Measurements from ENCODE around the gene PHACTR1.

The PHACTR1 gene

GRCh38 chr6:13294499-13295069 is 578.0 kb downstream of the PHACTR1 start:
- Histone ChIP-seq H3K4me3 (ENCODE audit: insufficient read depth in 1 of 2, low read depth in 1 of 2, low read length in 2 of 2) (no peak overlapping the region), H2BK5ac (ENCODE audit: low read depth, low read length, poor library complexity, severe bottlenecking) (no peak overlapping the region), H2BK12ac (ENCODE audit: low read length in 2 of 2) (no peak overlapping the region), H3K27me3 (ENCODE audit: control insufficient read depth in 1 of 2, insufficient read depth in 1 of 2, low read length in 2 of 2) (no peaks in the 10 kb centered on the region), H2AFZ (ENCODE audit: low read depth, low read length) (no peak overlapping the region), H3K18ac (ENCODE audit: low read depth in 1 of 2, low read length in 2 of 2) (no peak overlapping the region), H3K79me1 (replicated peaks; ENCODE audit: low read length, poor library complexity, severe bottlenecking) (peaks cover 40% of the 10 kb centered on the region), H4K91ac (ENCODE audit: low read length) (no peak overlapping the region), H3K36me3 (ENCODE audit: control insufficient read depth in 1 of 2, insufficient read depth in 2 of 2, low read depth in 1 of 2, low read length in 2 of 2) (peaks cover 57 to 62% of the 10 kb centered on the region in 2 experiments), H3K9me3 (ENCODE audit: control insufficient read depth, low read length) (no peaks in the 10 kb centered on the region), H3K23ac (ENCODE audit: low read length in 2 of 2) (no peak overlapping the region), H3K14ac (ENCODE audit: low read length in 2 of 2) (no peak overlapping the region), H3K4ac (ENCODE audit: low read depth in 1 of 2, low read length in 2 of 2) (no peak overlapping the region), H3K9ac (ENCODE audit: low read length) (no peak overlapping the region), H4K8ac (ENCODE audit: low read length) (no peak overlapping the region), H3K4me1 (ENCODE audit: control insufficient read depth, insufficient read depth, low read depth, low read length) (peaks cover 10% of the 10 kb centered on the region), H3K4me2 (ENCODE audit: low read length, poor library complexity, severe bottlenecking) (no peak overlapping the region), H2AK5ac (ENCODE audit: low read length, severe bottlenecking) (no peak overlapping the region), H3K27ac (ENCODE audit: low read length, poor library complexity, severe bottlenecking) (no peak overlapping the region), H2BK15ac (ENCODE audit: low read depth, poor library complexity, severe bottlenecking) (no peak overlapping the region), H2BK120ac (ENCODE audit: low read depth, low read length) (no peak overlapping the region)
- WGBS = 83% methylated on average over 11 of the region's 13 CpGs
- DNase-seq = no peak

- H3K27ac ChIP-seq (ENCODE audit: low read length, poor library complexity, severe bottlenecking) = no peak overlapping the region
- no peak overlapping the region for H3K23ac ChIP-seq (ENCODE audit: low read length in 2 of 2)
- H2BK15ac ChIP-seq (ENCODE audit: low read depth, poor library complexity, severe bottlenecking) = no peak overlapping the region
- H3K9me3 ChIP-seq (ENCODE audit: control insufficient read depth, low read length) = no peaks in the 10 kb centered on the region
- peaks cover 10% of the 10 kb centered on the region for H3K4me1 ChIP-seq (ENCODE audit: control insufficient read depth, insufficient read depth, low read depth, low read length)
- H3K18ac ChIP-seq (ENCODE audit: low read depth in 1 of 2, low read length in 2 of 2) = no peak overlapping the region
- no peak overlapping the region for H2BK12ac ChIP-seq (ENCODE audit: low read length in 2 of 2)
- H4K8ac ChIP-seq (ENCODE audit: low read length) = no peak overlapping the region
- H3K79me1 ChIP-seq (replicated peaks; ENCODE audit: low read length, poor library complexity, severe bottlenecking) = peaks cover 47% of the 10 kb centered on the region
- 98% methylated on average over 11 of the region's 11 CpGs for WGBS
- no peak overlapping the region for H2BK120ac ChIP-seq (ENCODE audit: low read depth, low read length)
- no peak overlapping the region for H4K91ac ChIP-seq (ENCODE audit: low read length)
- no peaks in the 10 kb centered on the region for H3K27me3 ChIP-seq (ENCODE audit: control insufficient read depth in 1 of 2, insufficient read depth in 1 of 2, low read length in 2 of 2)
- no peak overlapping the region for H2AFZ ChIP-seq (ENCODE audit: low read depth, low read length)
- H3K14ac ChIP-seq (ENCODE audit: low read length in 2 of 2) = no peak overlapping the region
- no peak overlapping the region for H3K4me2 ChIP-seq (ENCODE audit: low read length, poor library complexity, severe bottlenecking)
- H2AK5ac ChIP-seq (ENCODE audit: low read length, severe bottlenecking) = no peak overlapping the region
- peaks cover 63 to 70% of the 10 kb centered on the region in 2 experiments for H3K36me3 ChIP-seq (ENCODE audit: control insufficient read depth in 1 of 2, insufficient read depth in 2 of 2, low read depth in 1 of 2, low read length in 2 of 2)
- H3K4me3 ChIP-seq (ENCODE audit: insufficient read depth in 1 of 2, low read depth in 1 of 2, low read length in 2 of 2) = no peak overlapping the region
- H3K9ac ChIP-seq (ENCODE audit: low read length) = no peak overlapping the region
- H3K4ac ChIP-seq (ENCODE audit: low read depth in 1 of 2, low read length in 2 of 2) = no peak overlapping the region
- no peak overlapping the region for H2BK5ac ChIP-seq (ENCODE audit: low read depth, low read length, poor library complexity, severe bottlenecking)
- no peak for DNase-seq
Measured at GRCh38 chr6:13295576-13295975, 579.0 kb downstream of the PHACTR1 start.

GRCh38 chr6:13296536-13296997 is 580.0 kb downstream of the PHACTR1 start:
- no peak overlapping the region for H3K27ac ChIP-seq (ENCODE audit: low read length, poor library complexity, severe bottlenecking)
- H3K9me3 ChIP-seq (ENCODE audit: control insufficient read depth, low read length) = no peaks in the 10 kb centered on the region
- H4K8ac ChIP-seq (ENCODE audit: low read length) = no peak overlapping the region
- H2AK5ac ChIP-seq (ENCODE audit: low read length, severe bottlenecking) = peak overlapping the region; percentile 24
- no peak overlapping the region for H3K4me3 ChIP-seq (ENCODE audit: insufficient read depth in 1 of 2, low read depth in 1 of 2, low read length in 2 of 2)
- 96% methylated on average over 9 of the region's 9 CpGs for WGBS
- H3K4me1 ChIP-seq (ENCODE audit: control insufficient read depth, insufficient read depth, low read depth, low read length) = peaks cover 12% of the 10 kb centered on the region
- no peak overlapping the region for H3K4ac ChIP-seq (ENCODE audit: low read depth in 1 of 2, low read length in 2 of 2)
- DNase-seq = no peak
- no peak overlapping the region for H2AFZ ChIP-seq (ENCODE audit: low read depth, low read length)
- H2BK15ac ChIP-seq (ENCODE audit: low read depth, poor library complexity, severe bottlenecking) = no peak overlapping the region
- H3K36me3 ChIP-seq (ENCODE audit: control insufficient read depth in 1 of 2, insufficient read depth in 2 of 2, low read depth in 1 of 2, low read length in 2 of 2) = peaks cover 62 to 67% of the 10 kb centered on the region in 2 experiments
- peaks cover 50% of the 10 kb centered on the region for H3K79me1 ChIP-seq (replicated peaks; ENCODE audit: low read length, poor library complexity, severe bottlenecking)
- no peak overlapping the region for H3K4me2 ChIP-seq (ENCODE audit: low read length, poor library complexity, severe bottlenecking)
- peak overlapping the region in 1 of 2 experiments; percentile 17 for H3K23ac ChIP-seq (ENCODE audit: low read length in 2 of 2)
- no peak overlapping the region for H3K14ac ChIP-seq (ENCODE audit: low read length in 2 of 2)
- peak overlapping the region in 1 of 2 experiments; percentile 19 for H2BK12ac ChIP-seq (ENCODE audit: low read length in 2 of 2)
- no peak overlapping the region for H2BK5ac ChIP-seq (ENCODE audit: low read depth, low read length, poor library complexity, severe bottlenecking)
- no peak overlapping the region for H2BK120ac ChIP-seq (ENCODE audit: low read depth, low read length)
- no peaks in the 10 kb centered on the region for H3K27me3 ChIP-seq (ENCODE audit: control insufficient read depth in 1 of 2, insufficient read depth in 1 of 2, low read length in 2 of 2)
- no peak overlapping the region for H3K9ac ChIP-seq (ENCODE audit: low read length)
- H3K18ac ChIP-seq (ENCODE audit: low read depth in 1 of 2, low read length in 2 of 2) = no peak overlapping the region
- no peak overlapping the region for H4K91ac ChIP-seq (ENCODE audit: low read length)

- H3K4me2 ChIP-seq (ENCODE audit: low read length, poor library complexity, severe bottlenecking) = no peak overlapping the region
- DNase-seq = no peak
- WGBS = 94% methylated on average over 5 of the region's 5 CpGs
- H3K23ac ChIP-seq (ENCODE audit: low read length in 2 of 2) = no peak overlapping the region
- peaks cover 51% of the 10 kb centered on the region for H3K79me1 ChIP-seq (replicated peaks; ENCODE audit: low read length, poor library complexity, severe bottlenecking)
- no peak overlapping the region for H2BK120ac ChIP-seq (ENCODE audit: low read depth, low read length)
- H3K4me3 ChIP-seq (ENCODE audit: insufficient read depth in 1 of 2, low read depth in 1 of 2, low read length in 2 of 2) = no peak overlapping the region
- no peak overlapping the region for H3K4ac ChIP-seq (ENCODE audit: low read depth in 1 of 2, low read length in 2 of 2)
- H2AFZ ChIP-seq (ENCODE audit: low read depth, low read length) = no peak overlapping the region
- peaks cover 13% of the 10 kb centered on the region for H3K4me1 ChIP-seq (ENCODE audit: control insufficient read depth, insufficient read depth, low read depth, low read length)
- H3K9ac ChIP-seq (ENCODE audit: low read length) = no peak overlapping the region
- H3K27me3 ChIP-seq (ENCODE audit: control insufficient read depth in 1 of 2, insufficient read depth in 1 of 2, low read length in 2 of 2) = no peaks in the 10 kb centered on the region
- H3K36me3 ChIP-seq (ENCODE audit: control insufficient read depth in 1 of 2, insufficient read depth in 2 of 2, low read depth in 1 of 2, low read length in 2 of 2) = peaks cover 62 to 64% of the 10 kb centered on the region in 2 experiments
- no peak overlapping the region for H4K91ac ChIP-seq (ENCODE audit: low read length)
- no peak overlapping the region for H3K14ac ChIP-seq (ENCODE audit: low read length in 2 of 2)
- H3K9me3 ChIP-seq (ENCODE audit: control insufficient read depth, low read length) = no peaks in the 10 kb centered on the region
- H3K27ac ChIP-seq (ENCODE audit: low read length, poor library complexity, severe bottlenecking) = no peak overlapping the region
- H4K8ac ChIP-seq (ENCODE audit: low read length) = no peak overlapping the region
- H2BK5ac ChIP-seq (ENCODE audit: low read depth, low read length, poor library complexity, severe bottlenecking) = no peak overlapping the region
- no peak overlapping the region for H3K18ac ChIP-seq (ENCODE audit: low read depth in 1 of 2, low read length in 2 of 2)
- no peak overlapping the region for H2BK15ac ChIP-seq (ENCODE audit: low read depth, poor library complexity, severe bottlenecking)
- no peak overlapping the region for H2BK12ac ChIP-seq (ENCODE audit: low read length in 2 of 2)
- H2AK5ac ChIP-seq (ENCODE audit: low read length, severe bottlenecking) = no peak overlapping the region
Measured at GRCh38 chr6:13297391-13297790, 580.8 kb downstream of the PHACTR1 start.

Measured in mesenchymal stem cell (in vitro differentiated cells and primary cell).